H1 (cell line): ENCODE results near the gene NAA50. TPM values are rescaled to one million over a fixed set of nuclear protein-coding genes. Genes with fewer than 3 reads are reported as not detected.
A peak's percentile ranks its signal among the peaks of the same experiment; 100 is the strongest.

ENCODE experiments used
- CTCF ChIA-PET: fragments of 300-600 bp; sonication (Branson Sonifier 250); formaldehyde crosslinking; loops from one replicate; lab custom pipeline; 2021; ENCODE audit not compliant: partially characterized antibody; lab: Charles Lee
- POLR2A ChIA-PET: fragments of 300-600 bp; sonication (Branson Sonifier 250); formaldehyde crosslinking; loops from one replicate; lab custom pipeline; 2021; ENCODE audit warnings: inconsistent platforms; ENCODE audit not compliant: partially characterized antibody; lab: Charles Lee
- DNase-seq, 2 experiments: peaks; one replicate each; pipeline versions ENCODE4 v3.0.0 to v3.0.0-alpha.2; 2010 to 2022; ENCODE audit warnings: low spot score in 2 of 2, low read depth in 1 of 2, mixed read lengths in 1 of 2
- FAIRE-seq: peaks from 2 replicates; lab custom pipeline; 2011; peaks lifted over from hg19 to GRCh38; lab: Jason Lieb, UNC
- H2AFZ ChIP-seq: 2 replicates; pipeline ENCODE4 v1.8.1; 2012; ENCODE audit warnings: low read length, inconsistent platforms
- H2AK5ac ChIP-seq: 2 replicates; pipeline ENCODE4 v1.6.1; 2013; ENCODE audit warnings: low read depth, low read length
- H2BK120ac ChIP-seq: replicated peaks from 2 replicates; pipeline ENCODE3; 2013; ENCODE audit warnings: low read depth, low read length, inconsistent platforms
- H2BK12ac ChIP-seq: 2 replicates; pipeline ENCODE4 v1.6.1; 2013; ENCODE audit warnings: low read depth, low read length
- H2BK15ac ChIP-seq: 2 replicates; pipeline ENCODE4 v1.6.1; 2013; ENCODE audit warnings: low read length
- H2BK20ac ChIP-seq: 2 replicates; pipeline ENCODE4 v1.6.1; 2013; ENCODE audit warnings: low read length
- H2BK5ac ChIP-seq: 2 replicates; pipeline ENCODE4 v1.6.1; 2013; ENCODE audit warnings: low read depth, low read length
- H3K14ac ChIP-seq: 2 replicates; pipeline ENCODE4 v1.6.1; 2013; ENCODE audit warnings: inconsistent platforms; ENCODE audit not compliant: insufficient read length
- H3K18ac ChIP-seq: 2 replicates; pipeline ENCODE4 v1.6.1; 2013; ENCODE audit warnings: low read length; ENCODE audit errors: extremely low read depth
- H3K23ac ChIP-seq: 2 replicates; pipeline ENCODE4 v1.6.1; 2013; ENCODE audit warnings: inconsistent platforms; ENCODE audit not compliant: insufficient read length
- H3K23me2 ChIP-seq: 2 replicates; pipeline ENCODE4 v1.6.1; 2013; ENCODE audit warnings: low read depth, low read length
- H3K27ac ChIP-seq: 2 replicates; pipeline ENCODE4 v1.6.1; 2011; ENCODE audit warnings: low read depth, low read length, inconsistent platforms
- H3K27me3 ChIP-seq, 4 experiments: replicated peaks in 1 of 4; 1 replicate in 1 of 4; 2 replicates in 3 of 4; pipeline versions ENCODE4 v1.6.1 to v1.8.1; 2011 to 2013; ENCODE audit warnings: low read length in 3 of 4, mild to moderate bottlenecking in 3 of 4, inconsistent platforms in 2 of 4, mixed read lengths in 2 of 4, moderate library complexity in 1 of 4; ENCODE audit not compliant: control insufficient read depth in 3 of 4, insufficient read depth in 3 of 4; ENCODE audit errors: extremely low read depth in 1 of 4
- H3K36me3 ChIP-seq, 4 experiments: 2 replicates each; pipeline versions ENCODE4 v1.6.1 to v1.8.1; 2011 to 2013; ENCODE audit warnings: mild to moderate bottlenecking in 4 of 4, low read length in 3 of 4, moderate library complexity in 2 of 4, control low read depth in 1 of 4, inconsistent platforms in 1 of 4; ENCODE audit not compliant: insufficient read depth in 4 of 4, control insufficient read depth in 2 of 4
- H3K4ac ChIP-seq: replicated peaks from 2 replicates; pipeline ENCODE3; 2013; ENCODE audit warnings: low read length, low read depth, mixed read lengths, inconsistent platforms; ENCODE audit not compliant: insufficient read length
- H3K4me1 ChIP-seq, 4 experiments: replicated peaks in 1 of 4; 1 replicate in 1 of 4; 2 replicates in 3 of 4; pipeline versions ENCODE4 v1.6.1 to v1.8.1; 2011 to 2013; ENCODE audit warnings: low read length in 3 of 4, inconsistent platforms in 2 of 4, mixed read lengths in 1 of 4; ENCODE audit not compliant: insufficient read depth in 4 of 4, control insufficient read depth in 3 of 4
- H3K4me2 ChIP-seq, 2 experiments: 2 replicates each; pipeline versions ENCODE4 v1.6.1 to v1.8.1; 2011 to 2013; ENCODE audit warnings: low read depth in 2 of 2, low read length in 2 of 2, control low read depth in 1 of 2, inconsistent platforms in 1 of 2, mild to moderate bottlenecking in 1 of 2; ENCODE audit not compliant: insufficient read depth in 1 of 2
- H3K4me3 ChIP-seq, 4 experiments: fragments of 200-600, 300-600 bp in 1 of 4; sonication (generic), shearing (Covaris generic), sonication (Bioruptor Twin) in 1 of 4; 2 replicates each; pipeline versions ENCODE4 v1.5.1 to v1.8.1; 2011 to 2016; ENCODE audit warnings: low read length in 4 of 4, low read depth in 3 of 4, control low read depth in 2 of 4, inconsistent platforms in 2 of 4, mild to moderate bottlenecking in 2 of 4, mixed read lengths in 1 of 4, moderate library complexity in 1 of 4; ENCODE audit not compliant: insufficient read depth in 2 of 4; ENCODE audit errors: extremely low read depth in 1 of 4
- H3K56ac ChIP-seq: replicated peaks from 2 replicates; pipeline ENCODE3; 2013; ENCODE audit warnings: low read depth, mild to moderate bottlenecking, mixed read lengths, low read length, inconsistent platforms; ENCODE audit not compliant: insufficient read length
- H3K79me1 ChIP-seq: 2 replicates; pipeline ENCODE4 v1.6.1; 2013; ENCODE audit warnings: low read depth, low read length, control low read depth
- H3K79me2 ChIP-seq, 2 experiments: 2 replicates each; pipeline versions ENCODE4 v1.6.1 to v1.8.1; 2012 to 2013; ENCODE audit warnings: low read length in 2 of 2, mild to moderate bottlenecking in 2 of 2, inconsistent platforms in 1 of 2; ENCODE audit not compliant: insufficient read depth in 2 of 2, control insufficient read depth in 1 of 2
- H3K9ac ChIP-seq, 4 experiments: replicated peaks in 1 of 4; 1 replicate in 1 of 4; 2 replicates in 3 of 4; pipeline versions ENCODE4 v1.6.1 to v1.8.1; 2011 to 2013; ENCODE audit warnings: low read depth in 3 of 4, low read length in 3 of 4, control low read depth in 2 of 4, mild to moderate bottlenecking in 2 of 4, moderate library complexity in 2 of 4, inconsistent platforms in 1 of 4; ENCODE audit errors: extremely low read depth in 1 of 4
- H3K9me3 ChIP-seq, 2 experiments: 2 replicates each; pipeline versions ENCODE4 v1.6.1 to v1.8.1; 2012 to 2013; ENCODE audit warnings: mild to moderate bottlenecking in 2 of 2, moderate library complexity in 2 of 2, control low read depth in 1 of 2, inconsistent platforms in 1 of 2, low read depth in 1 of 2, low read length in 1 of 2, mixed read lengths in 1 of 2; ENCODE audit not compliant: insufficient read depth in 2 of 2
- H4K20me1 ChIP-seq, 2 experiments: replicated peaks in 1 of 2; 2 replicates each; pipeline versions ENCODE3 to v1.8.1; 2011 to 2013; ENCODE audit warnings: inconsistent platforms in 2 of 2, low read length in 2 of 2, mild to moderate bottlenecking in 1 of 2; ENCODE audit not compliant: insufficient read depth in 2 of 2, control insufficient read depth in 1 of 2
- H4K5ac ChIP-seq: 2 replicates; pipeline ENCODE4 v1.6.1; 2013; ENCODE audit warnings: low read length, low read depth, mixed read lengths, inconsistent platforms; ENCODE audit not compliant: insufficient read length
- H4K8ac ChIP-seq: 2 replicates; pipeline ENCODE4 v1.8.0; 2013; ENCODE audit warnings: mild to moderate bottlenecking, moderate library complexity, low read length, inconsistent platforms; ENCODE audit not compliant: insufficient read depth; ENCODE audit errors: extremely low read depth
- H4K91ac ChIP-seq: replicated peaks from 2 replicates; pipeline ENCODE3; 2013; ENCODE audit warnings: low read length, mixed read lengths, inconsistent platforms; ENCODE audit not compliant: insufficient read length
- ASH2L ChIP-seq: fragments of 200-600, 300-600 bp; sonication (generic); IDR thresholded peaks from one replicate; pipeline ENCODE4 v1.7.1; 2017; ENCODE audit warnings: low read length
- CBX8 ChIP-seq: fragments of 300-800, 300-1000 bp; sonication (generic); IDR thresholded peaks from 2 replicates; pipeline ENCODE4 v1.7.1; 2016; ENCODE audit warnings: low read depth, low read length, borderline replicate concordance
- CEBPB ChIP-seq: IDR thresholded peaks from 2 replicates; pipeline ENCODE4 v1.6.1; 2012; ENCODE audit warnings: low read depth, low read length
- CHD1 ChIP-seq: IDR thresholded peaks from 2 replicates; pipeline ENCODE4 v1.6.1; 2012; ENCODE audit warnings: low read depth, low read length, improper control_type of control experiment
- EP300 ChIP-seq, 2 experiments: IDR thresholded peaks; 1 replicate in 1 of 2; 2 replicates in 1 of 2; pipeline ENCODE4 v1.6.1; 2011 to 2012; ENCODE audit warnings: low read depth in 2 of 2, low read length in 2 of 2, mild to moderate bottlenecking in 2 of 2, borderline replicate concordance in 1 of 2, inconsistent platforms in 1 of 2, moderate library complexity in 1 of 2
- FOSL1 ChIP-seq: IDR thresholded peaks from 2 replicates; pipeline ENCODE4 v1.6.1; 2011; ENCODE audit warnings: mild to moderate bottlenecking, low read depth, low read length, moderate library complexity; ENCODE audit not compliant: insufficient read depth
- JUND ChIP-seq: IDR thresholded peaks from 2 replicates; pipeline ENCODE4 v1.6.1; 2011; ENCODE audit warnings: mild to moderate bottlenecking, improper control_type of control experiment, low read length
- KDM4A ChIP-seq: IDR thresholded peaks from one replicate; pipeline ENCODE4 v1.7.1; 2012; ENCODE audit warnings: low read depth, mild to moderate bottlenecking, moderate library complexity, low read length, inconsistent platforms; ENCODE audit not compliant: severe bottlenecking
- MAFK ChIP-seq: IDR thresholded peaks from 2 replicates; pipeline ENCODE4 v1.6.1; 2012; ENCODE audit warnings: low read depth, mild to moderate bottlenecking, improper control_type of control experiment, low read length
- POLR2AphosphoS5 ChIP-seq: IDR thresholded peaks from 2 replicates; pipeline ENCODE4 v1.6.1; 2011; ENCODE audit warnings: low read depth, low read length
- RNF2 ChIP-seq: fragments of 200-900, 300-1000 bp; sonication (generic); IDR thresholded peaks from 2 replicates; pipeline ENCODE4 v1.7.1; 2016; ENCODE audit warnings: borderline replicate concordance, low read depth, mild to moderate bottlenecking, antibody characterized with exemption, low read length; ENCODE audit not compliant: poor library complexity, severe bottlenecking; ENCODE audit errors: missing control alignments
- SIN3A ChIP-seq, 2 experiments: IDR thresholded peaks in 1 of 2; conservative IDR thresholded peaks in 1 of 2; 2 replicates each; pipeline ENCODE4 v1.6.1; 2011 to 2012; ENCODE audit warnings: low read length in 2 of 2, improper control_type of control experiment in 1 of 2, low read depth in 1 of 2, mild to moderate bottlenecking in 1 of 2
- TAF1 ChIP-seq: IDR thresholded peaks from 2 replicates; pipeline ENCODE4 v1.6.1; 2011; ENCODE audit warnings: mild to moderate bottlenecking, low read depth, low read length
- TCF12 ChIP-seq: IDR thresholded peaks from 2 replicates; pipeline ENCODE4 v1.6.1; 2011; ENCODE audit warnings: low read depth, mild to moderate bottlenecking, low read length
- WGBS, 2 experiments: shearing (Covaris generic) in 1 of 2; methylation state at CpG; one replicate each; pipeline versions ENCODE4 v1.1.6 to v1.1.7; 2013 to 2015; ENCODE audit warnings: low lambda C conversion rate in 2 of 2, mixed read lengths in 2 of 2, inconsistent platforms in 1 of 2, low coverage in 1 of 2, missing lambda C conversion rate in 1 of 2; ENCODE audit not compliant: insufficient replicate concordance in 2 of 2, insufficient coverage in 1 of 2, insufficient read length in 1 of 2; ENCODE audit errors: extremely low coverage in 1 of 2, missing lambda C conversion rate in 1 of 2; 5-methylcytosine and 5-hydroxymethylcytosine counted together
- polyA plus RNA-seq, 7 experiments: library from polyadenylated mRNA; depleted of rRNA in 3 of 7; stranded (reverse) in 5 of 7; unstranded in 2 of 7; fragments of >200 nt in 5 of 7; fragments of 200-250 nt in 2 of 7; gene quantifications; 1 replicate in 5 of 7; 2 replicates in 1 of 7; 4 replicates in 1 of 7; pipeline versions ENCODE4 v1.2.1 to v1.2.3, GENCODE V29; 2011 to 2013; ENCODE audit warnings: missing spikeins in 2 of 7, mixed read lengths in 2 of 7
- total RNA-seq: library from RNA; stranded (reverse); fragmentation: NEBNext Ultra II Directional; extraction: Animal tissue kit (Norgen Biotek cat#: 25700); gene quantifications from 2 replicates; pipeline ENCODE4 v1.2.1, GENCODE V29; 2021

Gene NAA50
- total and polyA plus RNA-seq, 2 of the 8 experiments (the other 6 are each of a cell fraction or from before 2014, with no cell fraction given) = 46.6 to 231 TPM

- peaks cover 0 to 11% (median 0%) of the 10 kb centered on the region in 4 experiments; a peak in 5 of 7 replicates for H3K4me1 ChIP-seq
- no peak for FAIRE-seq
- H3K9me3 ChIP-seq = no peaks in the 10 kb centered on the region
- no peaks in the 10 kb centered on the region for H3K27me3 ChIP-seq
- peaks cover under 1% of the 10 kb centered on the region; the same call in 1 of the 2 replicates for H3K79me1 ChIP-seq
- no peak overlapping the region for H3K18ac ChIP-seq
- H3K4ac ChIP-seq = peak overlapping the region; percentile 60
- H4K91ac ChIP-seq = no peak overlapping the region
- H3K23me2 ChIP-seq = peaks cover 12% of the 10 kb centered on the region
- ChIA-PET CTCF (interaction anchor here (0.7 to 1.8 kb wide), 2 partner anchors 41 to 50 kb away, joined by 3 to 5 read pairs; no protein-coding TSS in a partner anchor), POLR2A (interaction anchor here (1.2 kb wide), 1 partner anchor 47 kb away, joined by 4 read pairs; no protein-coding TSS in a partner anchor)
- no peak overlapping the region for H2BK20ac ChIP-seq
- H3K23ac ChIP-seq = no peak overlapping the region
- H2AFZ ChIP-seq = no peak overlapping the region
- H4K20me1 ChIP-seq = peaks cover 0 to under 1% of the 10 kb centered on the region in 2 experiments
- no peak overlapping the region for H2BK5ac ChIP-seq
- H3K79me2 ChIP-seq = peaks cover 0 to 49% of the 10 kb centered on the region in 2 experiments; a peak in 2 of 4 replicates
- no peak overlapping the region for H4K8ac ChIP-seq
- H3K27ac ChIP-seq = no peak overlapping the region
- H2BK15ac ChIP-seq = no peak overlapping the region
- H3K9ac ChIP-seq = peak overlapping the region in 1 of 4 experiments; percentile 81; a peak in 3 of 7 replicates
- no peak overlapping the region for H3K56ac ChIP-seq
- H3K4me3 ChIP-seq = peak overlapping the region; percentile 72 to 78 (median 76)
- H4K5ac ChIP-seq = no peak overlapping the region
- H2BK12ac ChIP-seq = no peak overlapping the region
- WGBS, 2 experiments = 45% methylated on average over 8 of the region's 8 CpGs; no CpG with 5 or more reads in 1 of the 2 experiments
- no peak overlapping the region for H2BK120ac ChIP-seq
- no peak overlapping the region for H2AK5ac ChIP-seq
- peak overlapping the region; percentile 72 to 84 for H3K4me2 ChIP-seq
- DNase-seq = no peak
- no peaks in the 10 kb centered on the region for H3K36me3 ChIP-seq
- H3K14ac ChIP-seq = no peak overlapping the region
- TF ChIP-seq FOSL1 (no peak), RNF2 (no peak), TCF12 (no peak), TAF1 (no peak), JUND (no peak), MAFK (no peak), CBX8 (no peak), KDM4A (no peak), POLR2AphosphoS5 (no peak), CHD1 (no peak), SIN3A (conservative IDR thresholded peaks at IDR 0.05 in 1 of 2, IDR thresholded peaks at IDR 0.05 in 1 of 2; ENCODE audit: low read depth in 1 of 2, low read length in 2 of 2) (no peak), EP300 (IDR thresholded peaks at IDR 0.05; ENCODE audit: borderline replicate concordance in 1 of 2, low read depth in 2 of 2, low read length in 2 of 2) (no peak), ASH2L (no peak), CEBPB (no peak)
Measured at GRCh38 chr3:113695431-113695785, 50.6 kb downstream of the NAA50 start.
